C4-2B (cell line): ENCODE results near the gene PTPRN2.

ENCODE experiments used
- ZFX ChIP-seq: fragments of 450-650 bp; IDR thresholded peaks from 2 replicates; pipeline ENCODE4 v1.6.1; 2017
- TF ChIP-seq, protein P1 (sequence below): fragments of 450-650 bp; conservative IDR thresholded peaks from 2 replicates; pipeline ENCODE4 v1.5.1; 2017; ENCODE audit warnings: mild to moderate bottlenecking

DNA sequence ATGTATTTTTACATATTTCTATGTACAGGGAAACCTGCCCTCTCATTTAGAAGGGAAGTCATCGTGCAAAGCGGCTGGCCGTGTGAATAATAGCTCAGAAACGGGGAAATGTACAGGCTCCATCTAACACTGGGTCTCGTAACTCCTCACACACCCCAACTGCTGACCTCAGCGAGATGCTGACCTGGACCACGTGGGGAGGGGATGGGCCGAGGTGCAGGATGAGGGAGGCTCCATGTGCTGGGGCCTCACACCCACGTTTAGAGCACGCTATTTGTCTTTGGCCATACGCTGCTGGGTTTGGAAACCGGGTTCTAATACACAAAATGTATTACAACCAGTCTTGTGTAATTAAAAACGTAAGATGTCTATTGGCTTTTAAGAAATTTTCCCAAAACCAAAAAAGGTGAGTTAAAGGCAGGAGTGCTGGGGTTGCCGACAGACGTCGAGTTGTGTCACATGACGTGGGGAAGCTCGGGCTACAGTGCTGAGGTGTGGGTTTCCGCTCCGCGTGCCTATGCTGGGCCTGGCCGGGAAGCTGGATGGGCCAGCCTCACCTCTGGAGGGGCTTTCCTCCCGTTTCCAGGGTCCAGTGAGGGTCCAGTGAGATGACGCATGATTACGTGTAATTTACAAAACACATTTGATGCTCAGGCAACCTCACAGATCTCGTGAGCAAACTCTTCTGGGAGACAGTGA, 1035.2 kb downstream of the PTPRN2 start:
- TF ChIP-seq, protein P1, sequence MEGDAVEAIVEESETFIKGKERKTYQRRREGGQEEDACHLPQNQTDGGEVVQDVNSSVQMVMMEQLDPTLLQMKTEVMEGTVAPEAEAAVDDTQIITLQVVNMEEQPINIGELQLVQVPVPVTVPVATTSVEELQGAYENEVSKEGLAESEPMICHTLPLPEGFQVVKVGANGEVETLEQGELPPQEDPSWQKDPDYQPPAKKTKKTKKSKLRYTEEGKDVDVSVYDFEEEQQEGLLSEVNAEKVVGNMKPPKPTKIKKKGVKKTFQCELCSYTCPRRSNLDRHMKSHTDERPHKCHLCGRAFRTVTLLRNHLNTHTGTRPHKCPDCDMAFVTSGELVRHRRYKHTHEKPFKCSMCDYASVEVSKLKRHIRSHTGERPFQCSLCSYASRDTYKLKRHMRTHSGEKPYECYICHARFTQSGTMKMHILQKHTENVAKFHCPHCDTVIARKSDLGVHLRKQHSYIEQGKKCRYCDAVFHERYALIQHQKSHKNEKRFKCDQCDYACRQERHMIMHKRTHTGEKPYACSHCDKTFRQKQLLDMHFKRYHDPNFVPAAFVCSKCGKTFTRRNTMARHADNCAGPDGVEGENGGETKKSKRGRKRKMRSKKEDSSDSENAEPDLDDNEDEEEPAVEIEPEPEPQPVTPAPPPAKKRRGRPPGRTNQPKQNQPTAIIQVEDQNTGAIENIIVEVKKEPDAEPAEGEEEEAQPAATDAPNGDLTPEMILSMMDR, result no peak
- TF ChIP-seq ZFX, result no peak
